ENCODE data around the gene LRRFIP1. TPM values are rescaled to one million over a fixed set of nuclear protein-coding genes. Genes with fewer than 3 reads are reported as not detected.

LRRFIP1 gene
- total and polyA plus RNA-seq, 12 donors: 91.5 to 132 (median 110) TPM

DNA sequence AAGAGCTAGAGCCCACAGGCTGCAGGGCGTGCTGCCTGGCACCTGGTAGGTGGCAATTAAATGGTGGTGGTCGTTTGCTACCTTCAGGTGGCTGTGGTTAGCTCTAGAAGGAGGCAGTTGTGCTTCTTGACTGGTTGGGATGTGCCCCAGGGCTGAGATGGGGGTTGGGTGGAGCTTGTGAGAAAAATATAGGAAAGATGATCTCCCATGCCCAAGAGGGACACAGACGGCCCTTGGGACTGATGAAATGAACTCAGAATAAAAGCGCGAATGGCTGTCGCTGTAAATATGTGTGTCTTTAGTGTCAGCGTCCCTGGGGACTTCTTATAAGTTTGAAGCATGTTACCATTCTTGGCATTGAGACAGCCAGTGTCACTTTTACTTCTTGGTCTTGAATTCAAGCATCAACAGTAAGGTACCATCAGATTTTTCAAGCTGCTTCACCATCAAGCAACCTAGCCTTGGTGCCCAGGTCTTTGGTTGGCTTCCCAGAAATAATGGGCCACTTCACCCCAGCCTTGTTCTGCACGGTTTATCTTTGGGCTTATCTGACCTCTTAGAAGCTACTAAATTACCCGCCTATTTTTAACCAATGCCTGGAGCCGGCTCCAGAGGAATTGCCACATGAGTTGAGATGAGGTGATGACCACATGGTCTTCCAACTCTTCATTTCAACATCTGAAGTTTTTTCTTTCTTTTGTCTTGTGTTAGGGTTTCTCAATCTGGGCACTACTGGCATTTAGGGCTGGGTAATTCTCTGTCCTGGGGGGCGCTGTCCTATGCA, 11.9 kb downstream of the LRRFIP1 start:
- Histone ChIP-seq H3K27ac (peak overlapping the region in 9 of 10 donors; percentile 17 to 80 (median 56)), H3K4me1 (peaks cover 3 to 50% (median 31%) of the 10 kb centered on the region in 9 donors), H3K36me3 (peaks cover 0 to 4% (median 0%) of the 10 kb centered on the region in 9 donors), H3K9me3 (peaks cover 0 to 13% (median 3%) of the 10 kb centered on the region in 11 donors), H3K27me3 (no peaks in the 10 kb centered on the region), H3K4me3 (no peak overlapping the region)
- ATAC-seq (peak in 7 of 8 donors; percentile 45 to 84 (median 81)), DNase-seq (no peak)
- WGBS, 2 donors: 50 to 64% methylated on average over 11 of the region's 11 CpGs
- TF ChIP-seq, protein P1, sequence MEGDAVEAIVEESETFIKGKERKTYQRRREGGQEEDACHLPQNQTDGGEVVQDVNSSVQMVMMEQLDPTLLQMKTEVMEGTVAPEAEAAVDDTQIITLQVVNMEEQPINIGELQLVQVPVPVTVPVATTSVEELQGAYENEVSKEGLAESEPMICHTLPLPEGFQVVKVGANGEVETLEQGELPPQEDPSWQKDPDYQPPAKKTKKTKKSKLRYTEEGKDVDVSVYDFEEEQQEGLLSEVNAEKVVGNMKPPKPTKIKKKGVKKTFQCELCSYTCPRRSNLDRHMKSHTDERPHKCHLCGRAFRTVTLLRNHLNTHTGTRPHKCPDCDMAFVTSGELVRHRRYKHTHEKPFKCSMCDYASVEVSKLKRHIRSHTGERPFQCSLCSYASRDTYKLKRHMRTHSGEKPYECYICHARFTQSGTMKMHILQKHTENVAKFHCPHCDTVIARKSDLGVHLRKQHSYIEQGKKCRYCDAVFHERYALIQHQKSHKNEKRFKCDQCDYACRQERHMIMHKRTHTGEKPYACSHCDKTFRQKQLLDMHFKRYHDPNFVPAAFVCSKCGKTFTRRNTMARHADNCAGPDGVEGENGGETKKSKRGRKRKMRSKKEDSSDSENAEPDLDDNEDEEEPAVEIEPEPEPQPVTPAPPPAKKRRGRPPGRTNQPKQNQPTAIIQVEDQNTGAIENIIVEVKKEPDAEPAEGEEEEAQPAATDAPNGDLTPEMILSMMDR (IDR thresholded peaks at IDR 0.05): no peak
- intact Hi-C loops (cut with DNase I): no loop called here

DNA sequence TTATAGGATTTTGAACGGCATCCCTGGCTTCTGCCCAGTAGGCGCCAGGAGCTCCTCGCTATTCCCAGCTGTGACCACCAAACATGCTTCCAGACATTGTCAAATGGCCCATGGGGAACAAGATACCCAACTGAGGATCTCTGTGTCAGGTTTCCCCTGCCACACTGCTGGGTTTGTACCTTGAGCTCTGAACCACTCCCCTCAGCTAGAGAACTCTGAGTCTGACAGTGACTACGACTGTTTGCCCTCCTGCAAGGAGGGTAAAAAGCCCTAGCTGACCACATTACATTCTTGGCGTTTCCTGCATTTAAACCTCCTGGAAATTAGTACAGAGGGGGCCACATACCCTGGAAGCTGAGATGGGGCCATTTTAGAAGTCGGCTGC, 12.4 kb downstream of the LRRFIP1 start:
- H3K4me3 ChIP-seq: no peak overlapping the region
- H3K27me3 ChIP-seq: no peaks in the 10 kb centered on the region
- ATAC-seq: peak in 3 of 8 donors; percentile 6 to 18 (median 7)
- intact Hi-C loops (cut with DNase I): no loop called here
- H3K36me3 ChIP-seq: peaks cover 0 to 4% (median 1%) of the 10 kb centered on the region in 9 donors
- no peak for DNase-seq
- WGBS, 2 donors: 59 to 72% methylated on average over 6 of the region's 6 CpGs
- peaks cover 3 to 53% (median 34%) of the 10 kb centered on the region in 9 donors for H3K4me1 ChIP-seq
- peaks cover 0 to 7% (median 1%) of the 10 kb centered on the region in 11 donors for H3K9me3 ChIP-seq
- TF ChIP-seq, protein P1 (IDR thresholded peaks at IDR 0.05): no peak
- peak overlapping the region in 9 of 10 donors; percentile 17 to 80 (median 56) for H3K27ac ChIP-seq

DNA sequence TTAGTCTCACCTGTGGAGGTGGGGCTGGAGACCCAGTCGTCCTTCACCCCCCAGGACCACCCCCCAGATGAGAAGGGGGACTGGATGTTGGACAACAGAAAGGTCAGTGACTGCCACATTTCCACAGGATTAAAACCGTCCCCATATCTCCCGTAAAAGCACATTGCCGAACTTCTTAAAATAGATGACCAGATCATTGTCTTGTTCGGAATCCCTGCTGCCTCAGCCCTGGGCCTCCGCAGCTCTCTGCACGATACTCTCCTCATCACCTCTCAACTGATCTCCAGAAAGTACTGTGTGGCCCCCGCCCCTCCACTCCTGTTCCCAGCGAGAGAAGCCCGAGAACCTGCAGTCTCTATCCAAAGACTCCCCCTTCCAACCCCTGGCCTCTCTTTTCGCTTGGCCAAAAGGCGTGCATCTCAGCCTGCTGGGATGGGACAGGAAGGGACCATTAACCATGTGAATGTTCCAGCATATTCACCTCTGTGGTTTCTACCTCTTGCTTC, 13.2 kb downstream of the LRRFIP1 start:
- peak overlapping the region in 7 of 10 donors; percentile 25 to 80 (median 63) for H3K27ac ChIP-seq
- intact Hi-C loops (cut with DNase I): no loop called here
- TF ChIP-seq, protein P1 (IDR thresholded peaks at IDR 0.05): no peak
- H3K4me3 ChIP-seq: no peak overlapping the region
- peaks cover 3 to 60% (median 34%) of the 10 kb centered on the region in 9 donors for H3K4me1 ChIP-seq
- 59 to 72% methylated on average over 12 of the region's 12 CpGs for WGBS, 2 donors
- DNase-seq: no peak
- ATAC-seq: peak in 1 of 8 donors; percentile 21
- H3K9me3 ChIP-seq: peaks cover 0 to 3% (median 0%) of the 10 kb centered on the region in 11 donors
- peaks cover 0 to 9% (median 4%) of the 10 kb centered on the region in 9 donors for H3K36me3 ChIP-seq
- H3K27me3 ChIP-seq: no peaks in the 10 kb centered on the region

DNA sequence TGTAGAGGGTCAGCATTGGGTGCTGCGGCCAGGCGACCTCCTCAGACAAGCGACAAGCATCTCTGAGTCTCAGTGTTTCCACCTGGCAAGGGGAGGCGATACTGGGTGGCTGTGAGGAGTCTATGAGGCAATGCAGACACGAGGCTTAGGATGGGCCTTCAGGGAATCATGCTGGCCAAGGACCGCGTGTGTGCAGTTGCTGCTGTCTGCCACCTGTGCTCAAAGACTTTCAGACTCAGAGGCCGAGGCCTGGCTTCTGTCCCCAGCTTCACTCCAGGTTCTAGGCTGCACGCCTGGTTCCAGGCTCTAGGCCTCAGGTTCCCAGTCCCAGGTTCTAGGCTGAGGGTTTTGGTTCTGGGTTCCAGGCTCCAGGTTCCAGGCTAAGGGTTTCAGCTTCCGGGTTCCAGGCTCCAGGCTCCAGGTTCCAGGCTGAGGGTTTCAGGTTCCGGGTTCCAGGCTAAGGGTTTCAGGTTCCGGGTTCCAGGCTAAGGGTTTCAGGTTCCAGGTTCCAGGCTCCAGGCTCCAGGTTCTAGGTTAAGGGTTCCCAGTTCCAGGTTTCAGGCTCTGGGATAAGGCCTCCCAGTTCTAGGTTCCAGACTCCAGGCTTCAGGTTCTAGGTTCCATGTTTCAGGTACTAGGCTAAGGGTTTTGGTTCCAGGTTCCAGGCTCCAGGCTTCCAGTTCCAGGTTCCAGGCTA, 14.8 kb downstream of the LRRFIP1 start:
- Histone ChIP-seq H3K9me3 (no peaks in the 10 kb centered on the region), H3K36me3 (peaks cover 0 to 18% (median 4%) of the 10 kb centered on the region in 9 donors), H3K27me3 (no peaks in the 10 kb centered on the region), H3K4me1 (peaks cover 5 to 73% (median 41%) of the 10 kb centered on the region in 9 donors), H3K4me3 (no peak overlapping the region), H3K27ac (peak overlapping the region in 1 of 10 donors; percentile 0)
- WGBS, 2 donors: 90 to 92% methylated on average over 12 of the region's 12 CpGs
- TF ChIP-seq, protein P1 (IDR thresholded peaks at IDR 0.05): no peak
- intact Hi-C loops (cut with DNase I): no loop called here
- no peak for DNase-seq
- no peak for ATAC-seq
